DND-41 (cell line): Measurements from ENCODE around the gene PACSIN1.

Experiments
- ATAC-seq: fragments of 200-7000 bp; cut with Tn5 transposase; 3 replicates; pipeline ENCODE4 v1.9.1; 2021; ENCODE audit warnings: low read depth; ENCODE audit not compliant: insufficient read depth
- DNase-seq: peaks from one replicate; pipeline ENCODE4 v3.0.0-alpha.2; 2020
- H2AFZ ChIP-seq: 2 replicates; pipeline ENCODE4 v1.6.0; 2012; ENCODE audit warnings: low read depth, low read length
- H3K27ac ChIP-seq: 2 replicates; pipeline ENCODE4 v1.5.1; 2012; ENCODE audit warnings: low read length, inconsistent platforms
- H3K27me3 ChIP-seq: fragments of 200-600 bp; sonication (generic); 2 replicates; pipeline ENCODE4 v1.6.0; 2012; ENCODE audit warnings: low read length, mild to moderate bottlenecking, inconsistent platforms; ENCODE audit not compliant: insufficient read depth, poor library complexity
- H3K36me3 ChIP-seq: 2 replicates; pipeline ENCODE4 v1.5.1; 2012; ENCODE audit warnings: low read length, inconsistent platforms; ENCODE audit not compliant: insufficient read depth
- H3K4me1 ChIP-seq: 2 replicates; pipeline ENCODE4 v1.5.1; 2012; ENCODE audit warnings: mild to moderate bottlenecking, low read length; ENCODE audit not compliant: insufficient read depth
- H3K4me2 ChIP-seq: 2 replicates; pipeline ENCODE4 v1.6.0; 2012; ENCODE audit warnings: mild to moderate bottlenecking, moderate library complexity, low read length, inconsistent platforms; ENCODE audit not compliant: insufficient read depth
- H3K4me3 ChIP-seq, 2 experiments: fragments of 200-600 bp in 1 of 2; shearing (Covaris generic) in 1 of 2; 2 replicates each; pipeline ENCODE4 v1.5.1; 2012 to 2016; ENCODE audit warnings: inconsistent platforms in 2 of 2, low read length in 2 of 2, mild to moderate bottlenecking in 2 of 2, low read depth in 1 of 2, moderate library complexity in 1 of 2
- H3K79me2 ChIP-seq: 2 replicates; pipeline ENCODE4 v1.6.0; 2012; ENCODE audit warnings: low read length, inconsistent platforms; ENCODE audit not compliant: insufficient read depth
- H3K9ac ChIP-seq: 2 replicates; pipeline ENCODE4 v1.6.0; 2012; ENCODE audit warnings: low read depth, mild to moderate bottlenecking, inconsistent platforms, low read length, moderate library complexity
- H3K9me3 ChIP-seq: 2 replicates; pipeline ENCODE4 v1.5.1; 2012; ENCODE audit warnings: low read length, moderate library complexity, mild to moderate bottlenecking, inconsistent platforms; ENCODE audit not compliant: insufficient read depth, severe bottlenecking
- H4K20me1 ChIP-seq: 2 replicates; pipeline ENCODE4 v1.6.0; 2012; ENCODE audit warnings: low read length; ENCODE audit not compliant: insufficient read depth
- EZH2 ChIP-seq: IDR thresholded peaks from 3 replicates; pipeline ENCODE4 v1.6.1; 2012; ENCODE audit warnings: borderline replicate concordance, low read depth, mild to moderate bottlenecking, moderate library complexity, low read length, inconsistent platforms; ENCODE audit not compliant: severe bottlenecking
- TF ChIP-seq, protein P1 (sequence below): IDR thresholded peaks from 2 replicates; pipeline ENCODE4 v1.5.1; 2012; ENCODE audit warnings: borderline replicate concordance, low read length, moderate library complexity, mild to moderate bottlenecking; ENCODE audit not compliant: poor library complexity, severe bottlenecking; ENCODE audit errors: extremely low read depth

The PACSIN1 gene

DNA sequence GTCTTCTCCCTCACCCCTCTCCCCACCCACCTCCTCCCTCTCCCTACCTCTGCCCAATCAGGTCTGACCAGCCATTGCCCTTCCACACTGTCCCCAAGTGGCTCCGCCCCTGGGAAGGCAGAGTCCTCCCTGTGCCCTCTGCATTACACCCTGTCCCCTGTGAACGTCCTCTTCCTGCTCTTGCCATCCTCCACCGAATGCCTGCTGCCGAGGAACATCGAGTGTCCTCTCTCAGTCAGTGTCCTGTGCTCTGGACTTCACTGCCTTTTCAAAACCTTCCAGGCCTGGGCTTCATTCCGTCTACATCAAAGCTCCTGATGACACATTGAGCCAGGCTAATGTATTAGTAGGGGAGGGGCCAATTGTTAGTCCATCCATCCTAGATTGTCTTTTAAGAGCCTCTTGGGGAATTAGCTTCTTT is 3.3 kb upstream of the PACSIN1 start:
- Histone ChIP-seq H3K36me3 (no peaks in the 10 kb centered on the region), H3K9me3 (no peaks in the 10 kb centered on the region), H2AFZ (no peak overlapping the region), H3K79me2 (no peaks in the 10 kb centered on the region), H4K20me1 (peaks cover 3% of the 10 kb centered on the region), H3K4me3 (no peak overlapping the region), H3K27me3 (peaks cover 26% of the 10 kb centered on the region), H3K9ac (no peak overlapping the region), H3K4me1 (0 out of 2 replicates have a peak, but pooled peaks cover 2% of the 10 kb centered on the region), H3K27ac (no peak overlapping the region), H3K4me2 (no peak overlapping the region)
- ATAC-seq: no peak
- no peak for TF ChIP-seq EZH2
- TF ChIP-seq, protein P1, sequence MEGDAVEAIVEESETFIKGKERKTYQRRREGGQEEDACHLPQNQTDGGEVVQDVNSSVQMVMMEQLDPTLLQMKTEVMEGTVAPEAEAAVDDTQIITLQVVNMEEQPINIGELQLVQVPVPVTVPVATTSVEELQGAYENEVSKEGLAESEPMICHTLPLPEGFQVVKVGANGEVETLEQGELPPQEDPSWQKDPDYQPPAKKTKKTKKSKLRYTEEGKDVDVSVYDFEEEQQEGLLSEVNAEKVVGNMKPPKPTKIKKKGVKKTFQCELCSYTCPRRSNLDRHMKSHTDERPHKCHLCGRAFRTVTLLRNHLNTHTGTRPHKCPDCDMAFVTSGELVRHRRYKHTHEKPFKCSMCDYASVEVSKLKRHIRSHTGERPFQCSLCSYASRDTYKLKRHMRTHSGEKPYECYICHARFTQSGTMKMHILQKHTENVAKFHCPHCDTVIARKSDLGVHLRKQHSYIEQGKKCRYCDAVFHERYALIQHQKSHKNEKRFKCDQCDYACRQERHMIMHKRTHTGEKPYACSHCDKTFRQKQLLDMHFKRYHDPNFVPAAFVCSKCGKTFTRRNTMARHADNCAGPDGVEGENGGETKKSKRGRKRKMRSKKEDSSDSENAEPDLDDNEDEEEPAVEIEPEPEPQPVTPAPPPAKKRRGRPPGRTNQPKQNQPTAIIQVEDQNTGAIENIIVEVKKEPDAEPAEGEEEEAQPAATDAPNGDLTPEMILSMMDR: no peak
- no peak for DNase-seq

DNA sequence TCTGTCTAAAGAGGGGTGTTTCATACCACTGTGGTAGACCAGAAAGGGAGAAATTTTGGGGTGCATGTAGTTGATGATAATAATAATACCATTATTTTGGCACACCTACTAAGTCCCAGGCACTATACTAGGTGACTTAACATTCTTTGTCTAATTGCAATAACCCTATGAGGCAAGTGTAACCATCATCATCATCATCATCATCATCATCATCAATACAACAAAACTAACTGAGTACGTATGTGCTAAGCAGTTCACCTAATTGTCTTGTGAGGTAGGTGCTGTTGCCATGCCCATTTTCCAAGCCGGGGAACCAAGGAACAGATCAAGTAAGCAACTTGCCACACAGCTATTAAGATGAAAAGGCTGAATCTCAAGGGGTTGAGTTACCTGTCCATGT is 2.6 kb upstream of the PACSIN1 start:
- no peak overlapping the region for H3K9ac ChIP-seq
- no peak overlapping the region for H3K27ac ChIP-seq
- TF ChIP-seq, protein P1: no peak
- TF ChIP-seq EZH2: no peak
- 0 out of 2 replicates have a peak, but pooled peaks cover 2% of the 10 kb centered on the region for H3K4me1 ChIP-seq
- no peaks in the 10 kb centered on the region for H3K9me3 ChIP-seq
- peaks cover 26% of the 10 kb centered on the region for H3K27me3 ChIP-seq
- no peak overlapping the region for H2AFZ ChIP-seq
- no peak overlapping the region for H3K4me2 ChIP-seq
- ATAC-seq (no peak), DNase-seq (no peak)
- H3K79me2 ChIP-seq: no peaks in the 10 kb centered on the region
- H3K4me3 ChIP-seq: no peak overlapping the region
- H4K20me1 ChIP-seq: peaks cover 3% of the 10 kb centered on the region
- no peaks in the 10 kb centered on the region for H3K36me3 ChIP-seq

DNA sequence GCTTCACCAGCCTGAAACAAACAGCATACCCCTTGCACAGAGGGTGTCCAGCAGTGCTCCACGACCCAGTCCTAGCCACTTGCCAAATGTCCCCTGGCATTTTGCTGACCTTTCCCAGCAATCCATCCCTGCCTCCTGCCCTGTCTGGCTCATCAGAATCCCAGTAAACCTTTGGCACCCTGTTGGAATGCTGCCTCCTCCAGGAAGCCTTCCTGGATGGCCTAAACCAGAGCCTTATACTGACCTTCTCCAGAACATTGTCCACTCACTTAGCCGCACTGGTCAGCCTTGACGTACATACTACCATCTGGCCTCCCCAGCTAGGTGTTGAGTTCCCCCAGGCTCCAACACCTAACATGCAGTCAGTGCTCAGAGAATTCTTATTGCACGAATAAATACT is 2.0 kb upstream of the PACSIN1 start:
- no peak overlapping the region for H3K9ac ChIP-seq
- no peak overlapping the region for H3K27ac ChIP-seq
- 0 out of 2 replicates have a peak, but pooled peaks cover 2% of the 10 kb centered on the region for H3K4me1 ChIP-seq
- no peaks in the 10 kb centered on the region for H3K9me3 ChIP-seq
- no peak overlapping the region for H3K4me3 ChIP-seq
- no peak overlapping the region for H3K4me2 ChIP-seq
- no peaks in the 10 kb centered on the region for H3K79me2 ChIP-seq
- H2AFZ ChIP-seq: no peak overlapping the region
- ATAC-seq (no peak), DNase-seq (no peak)
- peaks cover 3% of the 10 kb centered on the region for H4K20me1 ChIP-seq
- H3K36me3 ChIP-seq: no peaks in the 10 kb centered on the region
- TF ChIP-seq, protein P1: no peak
- no peak for TF ChIP-seq EZH2
- peaks cover 26% of the 10 kb centered on the region for H3K27me3 ChIP-seq
